Neutrophil (primary cell): ENCODE data around the gene TICAM1.
"Not testable (repeated sequence)": the region's sequence is repeated elsewhere in the genome, so short reads cannot be mapped to it uniquely, and the experiment has no call there.

Experiments used
- H3K27ac ChIP-seq: fragments of 200-600 bp; sonication (generic); 2 replicates; pipeline ENCODE4 v1.5.1; 2016; ENCODE audit warnings: mild to moderate bottlenecking, moderate library complexity
- H3K27me3 ChIP-seq: fragments of 200-600 bp; sonication (generic); 2 replicates; pipeline ENCODE4 v1.6.0; 2016; ENCODE audit warnings: mild to moderate bottlenecking
- H3K36me3 ChIP-seq: fragments of 200-600 bp; sonication (generic); 2 replicates; pipeline ENCODE4 v1.5.1; 2017
- H3K4me1 ChIP-seq, 2 experiments: fragments of 200-600 bp in 1 of 2; sonication (generic) in 1 of 2; 1 replicate in 1 of 2; 2 replicates in 1 of 2; pipeline versions ENCODE4 v1.5.1 to v1.6.1; 2013 to 2016; ENCODE audit warnings: low read depth in 1 of 2, low read length in 1 of 2, mild to moderate bottlenecking in 1 of 2, moderate library complexity in 1 of 2; ENCODE audit not compliant: control insufficient read depth in 1 of 2, insufficient read depth in 1 of 2
- H3K4me3 ChIP-seq, 2 experiments: fragments of 200-600 bp in 1 of 2; sonication (generic) in 1 of 2; 1 replicate in 1 of 2; 2 replicates in 1 of 2; pipeline ENCODE4 v1.5.1; 2013 to 2016; ENCODE audit warnings: low read depth in 1 of 2, low read length in 1 of 2, mild to moderate bottlenecking in 1 of 2, moderate library complexity in 1 of 2
- H3K9me3 ChIP-seq: fragments of 200-600 bp; sonication (generic); 2 replicates; pipeline ENCODE4 v1.5.1; 2016
- CTCF ChIP-seq: fragments of 200-600 bp; sonication (generic); IDR thresholded peaks from 2 replicates; pipeline ENCODE4 v1.5.1; 2016; ENCODE audit warnings: antibody characterized with exemption

The TICAM1 gene

DNA sequence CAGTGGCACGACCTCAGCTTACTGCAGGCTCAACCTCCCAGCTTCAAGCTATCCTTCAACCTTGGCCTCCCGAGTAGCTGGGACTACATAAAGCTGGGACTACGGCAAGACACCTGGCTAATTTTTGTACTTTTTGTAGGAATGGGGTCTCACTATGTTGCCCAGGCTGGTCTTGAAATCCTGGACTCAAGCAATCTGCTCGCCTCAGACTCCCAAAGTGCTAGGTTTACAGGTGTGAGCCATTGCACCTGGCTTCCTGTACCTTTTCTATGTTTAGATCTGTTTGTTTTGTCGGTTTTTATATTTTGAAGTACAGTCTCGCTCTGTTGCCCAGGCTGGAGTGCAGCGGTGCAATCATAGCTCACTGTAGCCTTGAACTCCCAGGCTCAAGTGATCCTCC, 17.5 kb upstream of the TICAM1 start:
- no peak overlapping the region for H3K4me3 ChIP-seq
- TF ChIP-seq CTCF = no peak
- H3K9me3 ChIP-seq = no peaks in the 10 kb centered on the region
- H3K27me3 ChIP-seq = no peaks in the 10 kb centered on the region
- peaks cover 97% of the 10 kb centered on the region for H3K36me3 ChIP-seq
- H3K4me1 ChIP-seq = no peaks in the 10 kb centered on the region
- no peak overlapping the region for H3K27ac ChIP-seq

- peaks cover 100% of the 10 kb centered on the region for H3K36me3 ChIP-seq
- TF ChIP-seq CTCF = no peak
These were observed 15.9 kb upstream of the TICAM1 start for GRCh38 chr19:4847190-4847973.

DNA sequence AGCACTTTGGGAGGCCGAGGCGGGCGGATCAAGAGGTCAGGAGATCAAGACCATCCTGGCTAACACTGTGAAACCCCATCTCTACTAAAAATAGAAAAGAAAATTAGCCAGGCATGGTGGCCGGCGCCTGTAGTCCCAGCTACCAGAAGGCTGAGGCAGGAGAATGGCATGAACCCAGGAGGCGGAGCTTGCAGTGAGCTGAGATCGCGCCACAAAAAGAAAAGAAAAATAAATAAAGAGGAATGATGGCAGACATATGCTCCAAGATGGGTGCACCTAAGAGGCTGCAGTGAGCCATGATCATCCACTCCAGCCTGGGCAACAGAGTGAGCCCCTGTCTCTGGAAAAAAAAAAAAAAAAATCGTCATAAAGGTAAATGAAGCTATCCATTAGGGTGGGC, 14.5 kb upstream of the TICAM1 start:
- not testable (repeated sequence) for H3K4me1 ChIP-seq, H3K27me3 ChIP-seq, H3K27ac ChIP-seq, H3K9me3 ChIP-seq, H3K4me3 ChIP-seq
- H3K36me3 ChIP-seq = peaks cover 98% of the 10 kb centered on the region

More at GRCh38 chr19:4847190-4847973, 15.9 kb upstream of the TICAM1 start:
- no peaks in the 10 kb centered on the region for H3K4me1 ChIP-seq
- no peak overlapping the region for H3K4me3 ChIP-seq
- no peaks in the 10 kb centered on the region for H3K27me3 ChIP-seq
- H3K9me3 ChIP-seq = no peaks in the 10 kb centered on the region
- no peak overlapping the region for H3K27ac ChIP-seq

- H3K4me3 ChIP-seq = no peak overlapping the region
- H3K4me1 ChIP-seq = no peaks in the 10 kb centered on the region
- no peaks in the 10 kb centered on the region for H3K27me3 ChIP-seq
- no peaks in the 10 kb centered on the region for H3K9me3 ChIP-seq
- H3K36me3 ChIP-seq = peaks cover 96% of the 10 kb centered on the region
- H3K27ac ChIP-seq = no peak overlapping the region
- no peak for TF ChIP-seq CTCF
These were observed 13.1 kb upstream of the TICAM1 start for GRCh38 chr19:4844348-4845179.

DNA sequence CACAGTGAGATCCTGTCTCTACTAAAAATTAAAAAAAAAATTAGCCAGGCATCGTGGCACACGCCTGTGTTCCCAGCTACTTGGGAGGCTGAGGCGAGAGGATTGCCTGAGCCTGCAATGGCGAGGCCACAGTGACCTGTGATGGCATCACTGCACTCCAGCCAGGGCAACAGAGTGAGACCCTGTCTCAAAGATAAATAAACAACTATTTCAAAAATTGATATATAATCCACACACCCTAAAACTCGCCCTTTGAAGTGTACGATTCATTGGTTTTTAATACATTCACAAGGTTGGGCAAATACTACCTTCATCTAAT, 12.1 kb upstream of the TICAM1 start:
- H3K36me3 ChIP-seq = peaks cover 96% of the 10 kb centered on the region

More for the DNA sequence above, 12.1 kb upstream of the TICAM1 start:
- TF ChIP-seq CTCF = no peak
- Histone ChIP-seq H3K4me3 (no peak overlapping the region), H3K27me3 (no peaks in the 10 kb centered on the region), H3K27ac (no peak overlapping the region), H3K9me3 (no peaks in the 10 kb centered on the region), H3K4me1 (no peaks in the 10 kb centered on the region)
